Middle frontal gyrus (tissue), 1 donor: ENCODE measurements around the gene TUBA3D.
"Not testable (repeated sequence)": the region's sequence is repeated elsewhere in the genome, so short reads cannot be mapped to it uniquely, and the experiment has no call there.

Experiments
- DNase-seq: peaks from one replicate; pipeline ENCODE4 v3.0.0-alpha.2; 2015; ENCODE audit warnings: low spot score; ENCODE audit errors: extremely low spot score

Gene TUBA3D

GRCh38 chr2:131531547-131532185 lies 55.7 kb downstream of the TUBA3D start:
- not testable (repeated sequence) for DNase-seq
